HFFc6 (cell line): ENCODE results near the gene EIF4G3. TPM values are rescaled to one million over a fixed set of nuclear protein-coding genes. Genes with fewer than 3 reads are reported as not detected.

ENCODE experiments used
- DNase-seq: peaks from one replicate; pipeline ENCODE4 v3.0.0-alpha.2; 2018
- H3K27ac Mint-ChIP-seq: 2 replicates; pipeline ENCODE4 v1.8.0; 2020; ENCODE audit warnings: mild to moderate bottlenecking, mixed read lengths
- H3K27me3 Mint-ChIP-seq: 2 replicates; pipeline ENCODE4 v1.8.0; 2021; ENCODE audit warnings: mild to moderate bottlenecking, moderate library complexity, mixed read lengths; ENCODE audit not compliant: insufficient read depth
- H3K36me3 Mint-ChIP-seq: 2 replicates; pipeline ENCODE4 v1.8.0; 2021; ENCODE audit warnings: low read depth, mixed read lengths
- H3K4me1 Mint-ChIP-seq: 2 replicates; pipeline ENCODE4 v1.8.0; 2020; ENCODE audit warnings: low read depth, mixed read lengths
- H3K4me3 Mint-ChIP-seq: 2 replicates; pipeline ENCODE4 v1.8.0; 2020; ENCODE audit warnings: mild to moderate bottlenecking, moderate library complexity, mixed read lengths
- H3K9me3 Mint-ChIP-seq: 2 replicates; pipeline ENCODE4 v1.8.0; 2020; ENCODE audit warnings: mild to moderate bottlenecking, mixed read lengths
- CTCF ChIP-seq: fragments of 200-600 bp; sonication (generic); IDR thresholded peaks from 2 replicates; pipeline ENCODE4 v1.5.0; 2021; ENCODE audit warnings: antibody characterized with exemption, mild to moderate bottlenecking
- total RNA-seq, 6 experiments: library from RNA; stranded (reverse); fragmentation: NEBNext Ultra II Directional; extraction: Animal tissue kit (Norgen Biotek cat#: 25700); gene quantifications; 2 replicates in 1 of 6; 3 replicates in 5 of 6; pipeline ENCODE4 v1.2.3, GENCODE V29; 2021

The EIF4G3 gene
- total RNA-seq, 6 experiments from 2014 or later = 79.5 to 88.6 (median 82.0) TPM

GRCh38 chr1:20992322-20993056 lies 184.2 kb downstream of the EIF4G3 start:
- H3K27me3 Mint-ChIP-seq = no peaks in the 10 kb centered on the region
- no peaks in the 10 kb centered on the region for H3K9me3 Mint-ChIP-seq
- no peak for TF ChIP-seq CTCF
- peak overlapping the region; percentile 7; the same call in 1 of the 2 replicates for H3K4me3 Mint-ChIP-seq
- DNase-seq = no peak
- no peaks in the 10 kb centered on the region for H3K36me3 Mint-ChIP-seq
- peak overlapping the region; percentile 32 for H3K27ac Mint-ChIP-seq
- peaks cover 41% of the 10 kb centered on the region for H3K4me1 Mint-ChIP-seq

- TF ChIP-seq CTCF = no peak
- Mint-ChIP-seq H3K4me1 (peaks cover 45% of the 10 kb centered on the region), H3K9me3 (no peaks in the 10 kb centered on the region), H3K4me3 (no peak overlapping the region), H3K36me3 (0 out of 2 replicates have a peak, but pooled peaks cover 5% of the 10 kb centered on the region), H3K27ac (no peak overlapping the region), H3K27me3 (0 out of 2 replicates have a peak, but pooled peaks cover 2% of the 10 kb centered on the region)
- no peak for DNase-seq
Observed at GRCh38 chr1:20988943-20989342, 187.8 kb downstream of the EIF4G3 start.

GRCh38 chr1:20987831-20988825 lies 188.6 kb downstream of the EIF4G3 start:
- Mint-ChIP-seq H3K27ac (no peak overlapping the region; the same call in 1 of the 2 replicates), H3K27me3 (0 out of 2 replicates have a peak, but pooled peaks cover 2% of the 10 kb centered on the region), H3K9me3 (no peaks in the 10 kb centered on the region), H3K4me3 (no peak overlapping the region), H3K4me1 (peaks cover 44% of the 10 kb centered on the region), H3K36me3 (0 out of 2 replicates have a peak, but pooled peaks cover 5% of the 10 kb centered on the region)
- DNase-seq = no peak
- no peak for TF ChIP-seq CTCF

GRCh38 chr1:20983297-20983889 lies 193.3 kb downstream of the EIF4G3 start:
- Mint-ChIP-seq H3K9me3 (no peaks in the 10 kb centered on the region), H3K36me3 (peaks cover 11% of the 10 kb centered on the region; the same call in 1 of the 2 replicates), H3K4me3 (no peak overlapping the region), H3K4me1 (peaks cover 58% of the 10 kb centered on the region), H3K27ac (peak overlapping the region; percentile 34), H3K27me3 (peaks cover 2% of the 10 kb centered on the region; the same call in 1 of the 2 replicates)
- no peak for DNase-seq
- no peak for TF ChIP-seq CTCF

GRCh38 chr1:20982316-20982715 lies 194.4 kb downstream of the EIF4G3 start:
- no peak; the same call in 1 of the 2 replicates for TF ChIP-seq CTCF
- H3K36me3 Mint-ChIP-seq = peaks cover 11% of the 10 kb centered on the region; the same call in 1 of the 2 replicates
- H3K9me3 Mint-ChIP-seq = no peaks in the 10 kb centered on the region
- no peak for DNase-seq
- peaks cover 59% of the 10 kb centered on the region for H3K4me1 Mint-ChIP-seq
- H3K27ac Mint-ChIP-seq = peak overlapping the region; percentile 34
- H3K27me3 Mint-ChIP-seq = peaks cover 2% of the 10 kb centered on the region; the same call in 1 of the 2 replicates
- peak overlapping the region; percentile 6; the same call in 1 of the 2 replicates for H3K4me3 Mint-ChIP-seq
